ENCODE measurements around the gene BGLAP.

- no peak for TF ChIP-seq CTCF (IDR thresholded peaks at IDR 0.05; ENCODE audit: poor library complexity, severe bottlenecking)
- no peak for TF ChIP-seq POLR2AphosphoS5 (IDR thresholded peaks at IDR 0.05)
- TF ChIP-seq EZH2 (IDR thresholded peaks at IDR 0.05; ENCODE audit: borderline replicate concordance, insufficient read depth, low read length, poor library complexity, severe bottlenecking): no peak
- TF ChIP-seq, protein P1, sequence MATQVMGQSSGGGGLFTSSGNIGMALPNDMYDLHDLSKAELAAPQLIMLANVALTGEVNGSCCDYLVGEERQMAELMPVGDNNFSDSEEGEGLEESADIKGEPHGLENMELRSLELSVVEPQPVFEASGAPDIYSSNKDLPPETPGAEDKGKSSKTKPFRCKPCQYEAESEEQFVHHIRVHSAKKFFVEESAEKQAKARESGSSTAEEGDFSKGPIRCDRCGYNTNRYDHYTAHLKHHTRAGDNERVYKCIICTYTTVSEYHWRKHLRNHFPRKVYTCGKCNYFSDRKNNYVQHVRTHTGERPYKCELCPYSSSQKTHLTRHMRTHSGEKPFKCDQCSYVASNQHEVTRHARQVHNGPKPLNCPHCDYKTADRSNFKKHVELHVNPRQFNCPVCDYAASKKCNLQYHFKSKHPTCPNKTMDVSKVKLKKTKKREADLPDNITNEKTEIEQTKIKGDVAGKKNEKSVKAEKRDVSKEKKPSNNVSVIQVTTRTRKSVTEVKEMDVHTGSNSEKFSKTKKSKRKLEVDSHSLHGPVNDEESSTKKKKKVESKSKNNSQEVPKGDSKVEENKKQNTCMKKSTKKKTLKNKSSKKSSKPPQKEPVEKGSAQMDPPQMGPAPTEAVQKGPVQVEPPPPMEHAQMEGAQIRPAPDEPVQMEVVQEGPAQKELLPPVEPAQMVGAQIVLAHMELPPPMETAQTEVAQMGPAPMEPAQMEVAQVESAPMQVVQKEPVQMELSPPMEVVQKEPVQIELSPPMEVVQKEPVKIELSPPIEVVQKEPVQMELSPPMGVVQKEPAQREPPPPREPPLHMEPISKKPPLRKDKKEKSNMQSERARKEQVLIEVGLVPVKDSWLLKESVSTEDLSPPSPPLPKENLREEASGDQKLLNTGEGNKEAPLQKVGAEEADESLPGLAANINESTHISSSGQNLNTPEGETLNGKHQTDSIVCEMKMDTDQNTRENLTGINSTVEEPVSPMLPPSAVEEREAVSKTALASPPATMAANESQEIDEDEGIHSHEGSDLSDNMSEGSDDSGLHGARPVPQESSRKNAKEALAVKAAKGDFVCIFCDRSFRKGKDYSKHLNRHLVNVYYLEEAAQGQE (IDR thresholded peaks at IDR 0.05; ENCODE audit: borderline replicate concordance): no peak
- no peak for TF ChIP-seq RAD21 (conservative IDR thresholded peaks at IDR 0.05)
- TF ChIP-seq EP300 (conservative IDR thresholded peaks at IDR 0.05; ENCODE audit: poor library complexity, severe bottlenecking): no peak
- no peak for TF ChIP-seq SMC3 (conservative IDR thresholded peaks at IDR 0.05; ENCODE audit: poor library complexity)
- no peak for TF ChIP-seq MXI1 (conservative IDR thresholded peaks at IDR 0.05; ENCODE audit: poor library complexity, severe bottlenecking)
- no peak for TF ChIP-seq TAF1 (IDR thresholded peaks at IDR 0.05; ENCODE audit: low read depth)
Measured at GRCh38 chr1:156257711-156258110, 15.7 kb downstream of the BGLAP start.
